SIG-M5 (cell line): ENCODE results near the gene SYNPO2.
"Not testable (repeated sequence)": the region's sequence is repeated elsewhere in the genome, so short reads cannot be mapped to it uniquely, and the experiment has no call there.

Experiments
- DNase-seq: peaks from one replicate; lab custom pipeline; 2025; lab: John Stamatoyannopoulos, UW

Gene SYNPO2

DNA sequence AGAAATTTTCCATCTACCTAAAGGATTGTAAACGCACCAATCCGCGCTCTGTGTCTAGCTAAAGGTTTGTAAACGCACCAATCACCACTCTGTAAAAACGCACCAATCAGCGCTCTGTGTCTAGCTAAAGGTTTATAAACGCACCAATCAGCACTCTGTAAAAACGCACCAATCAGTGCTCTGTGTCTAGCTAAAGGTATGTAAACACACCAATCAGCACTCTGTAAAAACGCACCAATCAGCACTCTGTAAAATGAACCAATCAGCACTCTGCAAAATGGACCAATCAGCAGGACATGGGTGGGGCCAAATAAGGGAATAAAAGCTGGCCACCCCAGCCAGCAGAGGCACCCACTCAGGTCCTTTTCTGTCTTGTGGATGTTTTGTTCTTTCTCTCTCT is 10.1 kb upstream of the SYNPO2 start:
- DNase-seq: not testable (repeated sequence)

DNA sequence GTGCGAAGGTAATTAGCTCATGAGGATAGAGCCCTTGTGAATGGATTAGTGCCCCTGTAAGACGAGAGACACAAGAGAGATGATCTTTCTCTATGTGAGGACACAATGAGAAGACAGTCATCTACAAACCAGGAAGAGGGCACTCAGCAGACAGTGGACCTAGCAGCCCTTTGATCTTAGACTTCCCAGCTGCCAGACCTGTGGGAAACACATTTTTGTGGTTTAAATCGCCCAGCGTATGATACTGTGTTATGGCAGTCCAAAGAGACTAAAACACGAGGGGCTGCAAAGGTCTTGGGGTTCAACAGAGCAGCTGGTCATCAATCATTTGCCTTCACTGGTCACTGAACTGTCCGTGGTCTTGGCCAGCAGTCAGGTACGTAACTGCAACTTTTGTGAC is 9.2 kb upstream of the SYNPO2 start:
- no peak for DNase-seq

- DNase-seq: no peak
Measured at GRCh38 chr4:118881512-118882146, 7.0 kb upstream of the SYNPO2 start.

DNA sequence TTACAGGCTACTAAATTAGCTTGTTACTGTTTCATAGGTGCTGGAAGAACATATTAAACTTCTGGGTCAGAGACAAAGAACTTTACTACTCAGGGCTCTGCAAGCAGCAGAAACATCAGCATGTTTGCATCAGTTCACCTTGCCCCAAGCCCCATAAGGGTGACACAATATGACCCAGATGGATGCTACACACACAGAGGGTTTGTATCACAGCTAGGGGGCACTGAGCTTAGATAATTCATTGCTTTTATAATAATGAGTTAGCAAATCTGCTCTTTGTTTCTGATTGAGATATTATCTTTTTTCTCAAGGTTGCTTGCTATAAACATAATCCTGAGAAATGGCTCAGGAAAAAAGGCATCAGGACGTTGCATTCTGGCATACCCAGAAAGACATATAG is 4.8 kb upstream of the SYNPO2 start:
- no peak for DNase-seq

DNA sequence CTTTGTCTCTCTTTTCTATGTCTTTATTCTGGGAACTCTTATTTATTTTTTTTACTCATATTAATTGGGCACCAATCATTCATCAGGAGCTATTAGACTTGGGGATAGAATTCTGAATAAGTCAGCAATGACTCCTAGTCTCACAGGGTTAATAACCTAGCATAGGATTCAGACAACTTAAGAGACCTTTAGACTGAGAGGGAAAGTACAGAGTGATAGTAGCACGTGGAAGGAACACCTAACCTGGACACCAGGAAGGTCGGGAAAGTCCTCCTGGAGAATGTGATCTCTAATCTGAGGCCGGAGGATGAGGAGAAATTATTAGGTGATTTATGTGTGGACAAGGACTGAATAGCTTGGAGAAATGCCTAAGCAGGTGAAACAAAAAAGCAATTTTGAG is 3.9 kb upstream of the SYNPO2 start:
- no peak for DNase-seq

GRCh38 chr4:118889312-118889691 is 648 bp downstream of the SYNPO2 start:
- no peak for DNase-seq

GRCh38 chr4:118894034-118894433 is 5.4 kb downstream of the SYNPO2 start:
- no peak for DNase-seq

DNA sequence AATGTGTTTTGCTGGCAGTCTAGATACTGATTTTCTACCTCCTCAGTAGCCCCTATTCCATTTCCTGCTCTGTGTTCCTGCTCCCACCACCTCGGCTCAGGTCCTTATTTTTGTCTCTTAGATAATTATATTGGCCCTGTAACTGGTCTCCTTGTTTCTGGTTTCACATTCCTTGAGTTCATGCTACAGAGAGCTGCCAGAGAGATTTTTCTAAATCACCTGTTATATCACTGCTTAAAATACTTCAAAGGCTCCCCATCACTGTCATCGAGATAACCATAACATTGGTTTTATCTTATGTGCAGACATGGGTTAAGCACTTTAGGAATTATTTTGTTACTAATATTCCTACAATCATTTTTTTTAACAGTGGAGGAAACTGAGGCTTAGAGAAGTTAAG is 9.6 kb downstream of the SYNPO2 start:
- DNase-seq: no peak

DNA sequence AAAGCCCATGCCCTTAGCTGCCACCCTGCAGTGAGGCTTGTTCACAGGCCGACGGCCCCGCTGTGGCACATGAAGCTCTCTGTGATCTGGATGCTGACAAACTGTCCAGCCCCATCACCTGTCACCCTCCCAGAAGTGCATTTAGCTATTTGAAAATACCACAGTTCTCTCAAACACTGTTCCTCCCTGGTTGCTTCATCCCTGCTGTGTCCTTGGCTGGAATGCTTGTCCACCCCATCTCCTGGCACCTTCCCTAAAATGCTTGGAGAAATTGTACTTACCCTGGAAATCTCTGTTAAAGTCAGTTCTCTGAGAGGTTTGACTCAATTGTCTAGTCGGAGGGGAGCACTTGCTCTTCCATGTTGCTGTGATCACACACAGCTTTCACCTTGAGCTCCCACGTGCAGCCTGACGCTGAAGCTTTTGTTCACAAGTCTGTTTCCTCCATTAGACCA is 10.1 kb downstream of the SYNPO2 start:
- no peak for DNase-seq

GRCh38 chr4:118904418-118904817 is 15.8 kb downstream of the SYNPO2 start:
- DNase-seq: no peak

GRCh38 chr4:118904935-118905334 is 16.3 kb downstream of the SYNPO2 start:
- no peak for DNase-seq

- no peak for DNase-seq
Measured at GRCh38 chr4:118905566-118905965, 16.9 kb downstream of the SYNPO2 start.

DNA sequence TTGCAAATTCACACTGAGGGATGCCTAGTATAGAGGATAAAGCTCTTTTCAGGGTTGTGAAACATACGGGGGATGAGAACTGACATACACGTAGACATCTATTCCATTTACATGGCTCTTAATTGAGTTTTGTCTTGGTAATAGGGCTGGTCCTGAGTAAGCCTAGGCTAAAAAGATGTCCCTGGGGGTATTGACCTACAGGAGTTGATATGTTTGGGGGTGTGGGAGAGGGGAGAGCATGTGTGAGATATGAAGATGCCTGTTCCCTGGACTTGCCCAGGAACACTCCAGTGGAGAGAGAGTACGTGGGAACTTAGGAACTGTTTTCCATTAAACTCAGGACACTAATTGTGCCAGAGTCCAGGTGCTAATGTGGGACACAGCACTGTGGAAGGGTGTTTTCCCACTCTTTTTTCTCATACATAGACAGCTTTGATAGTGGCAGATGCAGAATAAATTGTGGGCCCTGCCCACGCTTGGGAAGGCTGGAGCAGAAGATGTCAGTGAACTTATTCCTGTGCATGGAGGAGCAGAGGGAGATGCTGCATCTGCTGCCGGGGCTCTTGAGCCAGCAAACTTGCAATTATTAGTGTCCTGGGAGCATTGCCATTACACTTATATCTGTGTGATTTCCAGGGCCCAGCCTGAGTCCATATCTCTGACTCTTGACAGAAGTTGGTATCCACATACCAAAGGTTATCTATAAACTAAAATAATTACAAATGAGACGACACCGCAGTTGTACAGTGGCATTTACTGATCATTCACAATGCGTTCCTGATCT is 20.7 kb downstream of the SYNPO2 start:
- DNase-seq: no peak

DNA sequence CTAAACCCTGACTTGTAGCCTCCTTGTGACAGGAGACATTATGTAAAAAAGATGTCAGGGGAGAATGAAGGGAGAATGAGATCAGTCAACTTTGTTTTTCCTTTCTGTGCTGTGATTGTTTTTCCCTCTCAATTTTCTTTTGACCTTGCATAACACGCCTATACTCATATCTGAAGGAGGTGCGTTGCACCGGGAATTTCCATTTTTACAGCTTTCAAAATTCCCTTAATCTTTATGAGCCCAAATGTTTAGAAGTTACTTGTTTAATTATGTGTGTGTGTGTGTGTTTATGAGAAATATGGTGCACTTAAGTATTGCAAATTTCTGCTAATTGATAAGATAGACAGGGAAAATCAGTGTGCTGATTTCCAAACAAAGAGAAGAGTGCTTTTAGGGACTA is 21.6 kb downstream of the SYNPO2 start:
- no peak for DNase-seq

DNA sequence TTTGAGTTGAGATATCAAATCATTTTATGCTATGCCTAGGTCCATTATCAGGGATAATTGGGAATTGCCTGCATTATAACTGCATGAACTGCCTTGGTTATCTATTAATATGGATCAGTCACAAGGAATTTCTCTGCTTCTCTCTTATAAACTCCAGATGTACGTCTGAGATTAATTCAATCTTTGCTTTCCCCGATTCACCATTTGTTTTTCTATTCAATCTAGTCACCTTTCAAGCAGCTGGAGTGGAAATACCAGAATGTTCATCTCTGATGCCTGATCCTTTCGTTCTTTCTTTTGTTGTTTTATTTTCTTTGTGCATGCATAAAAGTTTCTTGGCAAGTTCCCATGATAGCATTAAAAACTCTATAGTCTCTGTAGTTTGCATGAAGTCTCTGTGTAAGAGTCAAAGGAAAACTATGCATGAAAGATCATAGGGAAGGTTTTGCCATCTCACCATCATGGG is 22.6 kb downstream of the SYNPO2 start:
- DNase-seq: no peak

DNA sequence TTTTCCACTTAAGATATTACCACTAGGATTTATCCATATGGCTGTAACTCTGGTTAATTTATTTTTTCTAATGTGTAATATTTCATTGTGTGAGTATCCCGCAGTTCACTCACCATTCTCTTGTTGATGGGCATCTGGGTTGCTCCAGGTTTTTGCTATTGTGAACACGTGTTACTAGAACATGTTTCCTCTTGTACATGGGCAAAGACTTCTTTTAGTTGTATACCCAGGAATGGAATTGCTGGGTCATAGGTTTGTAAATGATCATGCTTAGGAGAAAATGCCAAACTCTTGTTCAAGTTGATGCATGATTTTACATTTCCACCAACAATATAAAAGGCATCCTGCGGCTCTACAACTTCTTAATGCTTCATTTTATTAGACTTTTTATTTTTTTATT is 26.8 kb downstream of the SYNPO2 start:
- no peak for DNase-seq

GRCh38 chr4:118916691-118917289 is 28.1 kb downstream of the SYNPO2 start:
- DNase-seq: no peak

- DNase-seq: no peak
Measured at GRCh38 chr4:118917582-118917981, 28.9 kb downstream of the SYNPO2 start.

DNA sequence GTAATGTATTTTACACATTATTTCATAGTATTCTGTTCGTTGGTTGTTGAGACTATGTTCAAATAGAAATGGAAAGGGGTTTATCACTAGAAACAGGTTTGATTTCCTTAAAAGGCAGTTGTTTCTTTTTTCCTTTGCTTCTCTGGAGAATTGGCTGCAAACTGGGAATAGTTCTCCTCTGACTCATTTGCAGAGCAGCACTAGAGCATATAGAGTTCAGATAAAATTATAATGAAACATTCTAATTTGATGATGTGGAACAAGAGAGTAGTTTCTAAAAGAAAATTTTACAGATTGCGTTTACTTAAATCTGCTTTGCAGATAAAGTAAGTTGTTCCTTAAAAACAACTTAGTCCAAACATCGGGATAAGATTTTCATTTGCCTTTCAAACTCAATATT is 29.7 kb downstream of the SYNPO2 start:
- DNase-seq: no peak

- DNase-seq: no peak
Measured at GRCh38 chr4:118920247-118920646, 31.6 kb downstream of the SYNPO2 start.

- DNase-seq: no peak
Measured at GRCh38 chr4:118921786-118922185, 33.1 kb downstream of the SYNPO2 start.

GRCh38 chr4:118923891-118924290 is 35.2 kb downstream of the SYNPO2 start:
- DNase-seq: no peak

DNA sequence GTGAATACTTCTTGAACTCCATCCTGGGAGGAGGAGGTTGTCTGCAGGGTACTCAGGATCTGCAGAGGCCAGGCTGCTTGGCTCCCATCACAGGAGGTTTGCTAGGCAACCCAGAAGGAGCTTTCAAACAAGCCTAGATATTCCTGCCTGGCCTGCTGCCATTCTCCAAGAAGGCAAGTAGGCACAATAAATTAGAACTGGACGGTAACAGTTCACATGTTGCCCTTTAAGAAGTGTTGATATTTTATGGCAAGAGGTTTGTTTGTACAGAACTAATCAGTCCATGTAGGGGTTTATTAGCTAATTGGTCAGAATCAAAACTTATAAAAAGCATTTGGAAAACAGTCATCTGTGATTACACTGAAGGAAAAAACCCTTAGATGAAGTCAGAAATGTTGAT is 39.3 kb downstream of the SYNPO2 start:
- no peak for DNase-seq
